WTC11 (cell line): ENCODE measurements around the gene GRK7. TPM values are rescaled to one million over a fixed set of nuclear protein-coding genes. Genes with fewer than 3 reads are reported as not detected.

ENCODE experiments used
- ATAC-seq: fragments of 200-7000 bp; cut with Tn5 transposase; 2 replicates; pipeline ENCODE4 v1.10.0; 2021; ENCODE audit warnings: mild to moderate bottlenecking, moderate library complexity
- CTCF ChIA-PET: fragments of 300-600 bp; sonication (Branson Sonifier 250); formaldehyde crosslinking; loops from one replicate; lab custom pipeline; 2021; ENCODE audit warnings: antibody characterized with exemption; lab: Charles Lee
- POLR2A ChIA-PET: fragments of 350-600 bp; sonication (Branson Sonifier 250); formaldehyde crosslinking; loops from one replicate; lab custom pipeline; 2021; ENCODE audit warnings: antibody characterized with exemption; lab: Charles Lee
- DNase-seq: peaks from one replicate; pipeline ENCODE4 v3.0.0; 2021; ENCODE audit warnings: low spot score
- H3K27ac Mint-ChIP-seq: 2 replicates; pipeline ENCODE4 v1.8.0; 2021; ENCODE audit warnings: mixed read lengths
- H3K27me3 Mint-ChIP-seq: 2 replicates; pipeline ENCODE4 v1.8.0; 2021; ENCODE audit warnings: low read depth, mild to moderate bottlenecking, moderate library complexity, mixed read lengths
- H3K36me3 Mint-ChIP-seq: 2 replicates; pipeline ENCODE4 v1.8.0; 2021; ENCODE audit warnings: mixed read lengths
- H3K4me1 Mint-ChIP-seq: 2 replicates; pipeline ENCODE4 v1.8.0; 2022; ENCODE audit warnings: mixed read lengths
- H3K4me3 Mint-ChIP-seq: 2 replicates; pipeline ENCODE4 v1.8.0; 2021; ENCODE audit warnings: mild to moderate bottlenecking, moderate library complexity, mixed read lengths
- H3K9me3 Mint-ChIP-seq: 2 replicates; pipeline ENCODE4 v1.8.0; 2021; ENCODE audit warnings: mixed read lengths
- AR ChIP-seq: fragments of 250-450 bp; sonication (Bioruptor Pico); IDR thresholded peaks from 2 replicates; pipeline ENCODE4 v1.9.0; 2021; ENCODE audit warnings: mild to moderate bottlenecking
- CTCF ChIP-seq: fragments of 200-600 bp; IDR thresholded peaks from 2 replicates; pipeline ENCODE4 v1.8.0; 2022; ENCODE audit warnings: antibody characterized with exemption
- ELF4 ChIP-seq: sonication (generic); formaldehyde crosslinking; IDR thresholded peaks from 2 replicates; pipeline ENCODE4 v1.8.1; 2022; ENCODE audit warnings: low read depth, mild to moderate bottlenecking, moderate library complexity, missing genetic modification reagents
- ESRRA ChIP-seq: sonication (generic); formaldehyde crosslinking; IDR thresholded peaks from 2 replicates; pipeline ENCODE4 v1.8.1; 2022; ENCODE audit warnings: mild to moderate bottlenecking, missing genetic modification reagents, borderline replicate concordance
- FOXP1 ChIP-seq: sonication (generic); formaldehyde crosslinking; IDR thresholded peaks from 2 replicates; pipeline ENCODE4 v1.8.0; 2022; ENCODE audit warnings: missing genetic modification reagents, mild to moderate bottlenecking, moderate library complexity, borderline replicate concordance
- GABPB1 ChIP-seq: sonication (generic); formaldehyde crosslinking; IDR thresholded peaks from 2 replicates; pipeline ENCODE4 v1.8.1; 2023; ENCODE audit warnings: mild to moderate bottlenecking, missing genetic modification reagents
- IRF1 ChIP-seq: sonication (generic); formaldehyde crosslinking; IDR thresholded peaks from 2 replicates; pipeline ENCODE4 v1.8.0; 2023; ENCODE audit warnings: missing genetic modification reagents
- IRF2 ChIP-seq: sonication (generic); formaldehyde crosslinking; IDR thresholded peaks from 2 replicates; pipeline ENCODE4 v1.8.0; 2022; ENCODE audit warnings: low read depth, missing genetic modification reagents, borderline replicate concordance
- MAX ChIP-seq: sonication (generic); formaldehyde crosslinking; IDR thresholded peaks from 2 replicates; pipeline ENCODE4 v1.8.0; 2022; ENCODE audit warnings: mild to moderate bottlenecking, missing genetic modification reagents
- MYBL2 ChIP-seq: sonication (generic); formaldehyde crosslinking; IDR thresholded peaks from 2 replicates; pipeline ENCODE4 v1.8.1; 2023; ENCODE audit warnings: mild to moderate bottlenecking, moderate library complexity, missing genetic modification reagents
- PRDM15 ChIP-seq: sonication (generic); formaldehyde crosslinking; IDR thresholded peaks from 2 replicates; pipeline ENCODE4 v1.8.0; 2022; ENCODE audit warnings: missing genetic modification reagents
- SMAD4 ChIP-seq: sonication (generic); formaldehyde crosslinking; IDR thresholded peaks from 2 replicates; pipeline ENCODE4 v1.8.0; 2022; ENCODE audit warnings: mild to moderate bottlenecking, missing genetic modification reagents
- TEAD1 ChIP-seq: sonication (generic); formaldehyde crosslinking; IDR thresholded peaks from 2 replicates; pipeline ENCODE4 v1.8.0; 2022; ENCODE audit warnings: mild to moderate bottlenecking, missing genetic modification reagents
- TEAD4 ChIP-seq: sonication (generic); formaldehyde crosslinking; IDR thresholded peaks from 2 replicates; pipeline ENCODE4 v1.8.0; 2022; ENCODE audit warnings: mild to moderate bottlenecking, missing genetic modification reagents
- ZBTB21 ChIP-seq: sonication (generic); formaldehyde crosslinking; IDR thresholded peaks from 2 replicates; pipeline ENCODE4 v1.8.1; 2023; ENCODE audit warnings: mild to moderate bottlenecking, missing genetic modification reagents, borderline replicate concordance
- ZBTB43 ChIP-seq: sonication (generic); formaldehyde crosslinking; IDR thresholded peaks from 2 replicates; pipeline ENCODE4 v1.8.1; 2023; ENCODE audit warnings: mild to moderate bottlenecking, missing genetic modification reagents
- ZMAT4 ChIP-seq: fragments of 250-450 bp; sonication (Bioruptor Pico); IDR thresholded peaks from 2 replicates; pipeline ENCODE4 v1.9.0; 2021; ENCODE audit warnings: mild to moderate bottlenecking
- ZNF219 ChIP-seq: sonication (generic); formaldehyde crosslinking; IDR thresholded peaks from 2 replicates; pipeline ENCODE4 v1.8.0; 2023; ENCODE audit warnings: missing genetic modification reagents, mild to moderate bottlenecking, borderline replicate concordance
- ZNF232 ChIP-seq: sonication (generic); formaldehyde crosslinking; IDR thresholded peaks from 2 replicates; pipeline ENCODE4 v1.8.0; 2022; ENCODE audit warnings: mild to moderate bottlenecking, missing genetic modification reagents
- ZNF317 ChIP-seq: sonication (generic); formaldehyde crosslinking; IDR thresholded peaks from 2 replicates; pipeline ENCODE4 v1.8.1; 2023; ENCODE audit warnings: low read depth, mild to moderate bottlenecking, moderate library complexity, missing genetic modification reagents, borderline replicate concordance
- ZNF512 ChIP-seq: sonication (generic); formaldehyde crosslinking; IDR thresholded peaks from 2 replicates; pipeline ENCODE4 v1.8.1; 2022; ENCODE audit warnings: missing genetic modification reagents, borderline replicate concordance
- ZNF671 ChIP-seq: fragments of 250-450 bp; sonication (Bioruptor Pico); IDR thresholded peaks from 2 replicates; pipeline ENCODE4 v1.8.0; 2021; ENCODE audit warnings: mild to moderate bottlenecking
- total RNA-seq: library from RNA; stranded (reverse); gene quantifications from 3 replicates; pipeline ENCODE4 v1.2.3, GENCODE V29; 2021

GRK7 gene
- total RNA-seq, 1 experiment from 2014 or later, result not detected

GRCh38 chr3:141738022-141738890 lies 25.0 kb upstream of the GRK7 start, which contains the start of gene RNF7 (continued):
- no peak for TF ChIP-seq ZMAT4 (CRISPR knock-in tag)
- no peak for TF ChIP-seq ZNF232 (CRISPR knock-in tag)
- 0 out of 2 replicates have a peak, but pooled peaks have one; percentile 43 for TF ChIP-seq ESRRA (CRISPR knock-in tag)
- peak; percentile 86 for TF ChIP-seq MYBL2 (CRISPR knock-in tag)
- TF ChIP-seq ZNF512 (CRISPR knock-in tag), result no peak
- TF ChIP-seq ZNF671 (CRISPR knock-in tag), result no peak
- no peak; the same call in 1 of the 2 replicates for TF ChIP-seq GABPB1 (CRISPR knock-in tag)
- TF ChIP-seq IRF2 (CRISPR knock-in tag), result no peak
- peak; percentile 64 for TF ChIP-seq CTCF
- TF ChIP-seq AR (CRISPR knock-in tag), result no peak
- no peak for TF ChIP-seq ZNF219 (CRISPR knock-in tag)
- TF ChIP-seq ZBTB21 (CRISPR knock-in tag), result peak; percentile 75; the same call in 1 of the 2 replicates
- peak; percentile 76 for TF ChIP-seq MAX
- no peak for TF ChIP-seq ELF4 (CRISPR knock-in tag)

GRCh38 chr3:141738891-141739363 lies 24.3 kb upstream of the GRK7 start:
- H3K27ac Mint-ChIP-seq, result peak overlapping the region; percentile 96
- DNase-seq, result no peak
- ChIA-PET POLR2A (interaction anchor here (0.6 to 0.8 kb wide), 2 partner anchors 59 to 139 kb away, joined by 3 to 4 read pairs; no protein-coding TSS in a partner anchor), CTCF (interaction anchor here (0.6 to 1.7 kb wide), 11 partner anchors 9 to 278 kb away, joined by 3 to 18 read pairs (median 4); partner anchors contain the start of gene ATP1B3)
- peak overlapping the region; percentile 96 for H3K4me3 Mint-ChIP-seq
- H3K4me1 Mint-ChIP-seq, result peaks cover 21% of the 10 kb centered on the region
- H3K27me3 Mint-ChIP-seq, result no peaks in the 10 kb centered on the region
- no peaks in the 10 kb centered on the region for H3K9me3 Mint-ChIP-seq
- no peak for ATAC-seq
- H3K36me3 Mint-ChIP-seq, result peaks cover 12% of the 10 kb centered on the region
- TF ChIP-seq TEAD1 (CRISPR knock-in tag) (no peak), ZBTB43 (CRISPR knock-in tag) (no peak), FOXP1 (CRISPR knock-in tag) (no peak), ZNF671 (CRISPR knock-in tag) (no peak), SMAD4 (no peak), ZNF317 (CRISPR knock-in tag) (no peak), GABPB1 (CRISPR knock-in tag) (no peak), IRF1 (CRISPR knock-in tag) (no peak), PRDM15 (no peak), TEAD4 (no peak)
